ENCODE results near the gene RIN1.
"Not testable (repeated sequence)": the region's sequence is repeated elsewhere in the genome, so short reads cannot be mapped to it uniquely, and the experiment has no call there.

The RIN1 gene

GRCh38 chr11:66350560-66351235 lies 14.5 kb upstream of the RIN1 start:
- DNase-seq = not testable (repeated sequence)

GRCh38 chr11:66349084-66349386 lies 12.8 kb upstream of the RIN1 start:
- no peak for DNase-seq

- DNase-seq = peak; percentile 63
Measured at GRCh38 chr11:66347425-66348276, 11.4 kb upstream of the RIN1 start, which contains the start of gene B4GAT1. B4GAT1 (minus strand) TSS chr11:66347629; CDS start chr11:66347545, 84 bp downstream.

- no peak for DNase-seq
Measured at GRCh38 chr11:66346476-66347424, 10.5 kb upstream of the RIN1 start.

- no peak for DNase-seq
Measured at GRCh38 chr11:66345316-66345649, 9.0 kb upstream of the RIN1 start.

GRCh38 chr11:66344550-66345315 lies 8.5 kb upstream of the RIN1 start, which contains the start of gene BRMS1:
BRMS1 (minus strand) TSS chr11:66345104; CDS start chr11:66342234, 2,870 bp downstream.
- DNase-seq = peak; percentile 99

- no peak for DNase-seq
Measured at GRCh38 chr11:66343176-66343575, 6.9 kb upstream of the RIN1 start.

GRCh38 chr11:66341502-66342126 lies 5.4 kb upstream of the RIN1 start:
- DNase-seq = no peak

- DNase-seq = no peak
Measured at GRCh38 chr11:66340596-66341501, 4.6 kb upstream of the RIN1 start.

GRCh38 chr11:66339686-66340483 lies 3.7 kb upstream of the RIN1 start:
- no peak for DNase-seq

GRCh38 chr11:66339162-66339675 lies 3.0 kb upstream of the RIN1 start:
- no peak for DNase-seq

GRCh38 chr11:66338276-66339161 lies 2.3 kb upstream of the RIN1 start:
- no peak for DNase-seq

- DNase-seq = no peak
Measured at GRCh38 chr11:66337103-66337899, 1.1 kb upstream of the RIN1 start.

- DNase-seq = no peak
Measured at GRCh38 chr11:66335531-66336233, 552 bp downstream of the RIN1 start.

GRCh38 chr11:66334605-66335442 lies 1.4 kb downstream of the RIN1 start:
- no peak for DNase-seq
